Smooth muscle cell of the brain vasculature (primary cell): ENCODE measurements around the gene RAB2B.
A peak's percentile ranks its signal among the peaks of the same experiment; 100 is the strongest.

Source experiments
- DNase-seq: peaks from one replicate; pipeline ENCODE4 v3.0.0-alpha.2; 2012; ENCODE audit warnings: low read depth, low spot score

RAB2B gene

DNA sequence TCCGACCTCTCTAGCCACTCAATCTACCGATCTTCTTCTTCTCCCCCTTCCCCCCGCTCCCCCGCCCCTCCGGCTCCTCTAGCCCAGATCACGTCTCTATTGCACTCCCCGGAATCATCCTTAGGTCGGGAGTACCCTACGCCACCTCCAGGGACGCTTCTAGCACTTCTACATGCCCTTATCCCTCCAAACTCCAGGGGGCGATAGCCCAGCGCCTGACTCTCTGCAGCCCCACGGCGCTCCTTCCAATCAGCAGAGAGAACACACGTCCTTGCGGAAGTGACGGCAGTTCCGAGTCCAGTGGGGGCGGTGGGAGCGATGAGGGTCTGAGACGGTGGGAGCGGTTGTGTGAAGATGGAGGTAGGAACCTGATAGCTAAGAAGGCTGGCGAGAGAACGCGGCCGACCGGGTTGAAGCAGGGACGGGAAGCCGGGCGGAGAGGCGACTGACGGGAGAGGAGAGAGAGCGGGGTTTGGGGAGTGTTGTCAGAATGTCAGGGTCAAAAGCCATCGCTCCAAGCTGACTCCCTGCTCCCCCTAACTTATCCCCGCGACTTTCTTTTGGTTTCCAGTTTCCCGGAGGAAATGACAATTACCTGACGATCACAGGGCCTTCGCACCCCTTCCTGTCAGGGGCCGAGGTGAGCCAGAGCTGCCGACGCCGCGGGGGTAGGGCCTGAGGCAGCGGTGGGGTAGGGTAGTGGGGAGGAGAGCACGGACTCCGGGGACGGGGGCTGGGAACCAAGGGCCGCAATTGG is at the start of gene RAB2B, which contains the start of gene TOX4:
TSS of gene RAB2B (minus strand) at position 35 of the 757 bp plus-strand sequence. CDS start 87 bp downstream, outside the sequence.
TSS of gene TOX4 (plus strand) at position 271 of the 757 bp plus-strand sequence. CDS start at position 355, 84 bp downstream.
- peak; percentile 98 for DNase-seq

DNA sequence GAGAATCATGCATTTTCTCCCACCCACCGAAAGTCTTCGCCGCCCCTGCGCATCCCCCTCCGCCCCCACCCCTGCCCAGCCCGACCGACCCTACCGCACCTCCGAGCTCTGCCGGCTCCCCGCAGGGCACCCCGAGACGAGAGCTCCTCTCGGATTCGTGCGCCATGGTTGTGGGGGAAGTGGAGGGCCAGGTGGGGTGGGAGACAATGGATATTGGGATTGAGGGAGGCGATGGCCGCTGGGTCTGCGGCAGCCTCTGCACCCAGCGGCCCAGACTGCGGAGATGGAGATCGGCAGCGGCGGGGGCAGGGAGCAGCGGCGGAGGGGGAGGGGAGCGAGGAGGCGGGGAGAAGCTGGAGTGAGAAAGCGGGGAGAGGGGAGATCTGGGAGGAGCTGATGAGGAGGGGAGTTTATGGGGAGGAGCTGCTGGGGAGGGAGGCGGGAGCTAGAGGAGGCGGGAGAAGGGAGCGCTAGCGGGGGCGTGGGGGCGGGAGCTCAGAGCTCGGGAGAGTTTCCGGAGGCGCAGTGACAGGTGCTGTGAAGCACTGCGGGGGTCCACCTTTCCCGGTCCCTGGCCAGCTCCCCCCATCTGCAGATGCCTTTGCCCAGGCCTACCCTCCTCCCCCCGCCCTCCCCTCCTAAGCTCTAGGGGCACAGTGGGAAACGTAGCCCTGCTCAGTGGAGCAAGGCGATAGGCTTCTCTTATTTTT is 49.4 kb upstream of the RAB2B start, which contains the start of gene SALL2:
TSS of gene SALL2 (minus strand) at position 385 of the 710 bp plus-strand sequence. CDS start at position 166, 219 bp downstream.
- peak; percentile 28 for DNase-seq

DNA sequence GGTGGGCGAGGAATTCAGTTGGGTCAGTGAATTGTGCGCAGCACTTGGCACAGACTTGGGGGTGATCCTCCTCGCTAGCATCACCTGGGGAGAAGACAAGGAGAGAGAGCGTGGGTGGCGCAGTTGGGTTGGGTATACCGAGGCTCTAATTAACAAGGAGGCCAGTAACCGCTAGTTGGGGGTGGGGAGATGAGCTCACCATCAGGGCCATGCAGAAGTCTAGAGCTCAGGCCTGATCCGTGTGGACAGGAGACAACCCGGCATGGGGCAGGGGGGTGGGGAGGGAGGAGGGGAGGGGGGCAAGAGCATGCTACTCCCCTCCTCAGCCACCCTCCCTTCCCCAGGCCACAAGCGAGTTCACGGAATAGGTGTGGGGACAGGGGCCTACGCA is 48.8 kb upstream of the RAB2B start:
- no peak for DNase-seq

DNA sequence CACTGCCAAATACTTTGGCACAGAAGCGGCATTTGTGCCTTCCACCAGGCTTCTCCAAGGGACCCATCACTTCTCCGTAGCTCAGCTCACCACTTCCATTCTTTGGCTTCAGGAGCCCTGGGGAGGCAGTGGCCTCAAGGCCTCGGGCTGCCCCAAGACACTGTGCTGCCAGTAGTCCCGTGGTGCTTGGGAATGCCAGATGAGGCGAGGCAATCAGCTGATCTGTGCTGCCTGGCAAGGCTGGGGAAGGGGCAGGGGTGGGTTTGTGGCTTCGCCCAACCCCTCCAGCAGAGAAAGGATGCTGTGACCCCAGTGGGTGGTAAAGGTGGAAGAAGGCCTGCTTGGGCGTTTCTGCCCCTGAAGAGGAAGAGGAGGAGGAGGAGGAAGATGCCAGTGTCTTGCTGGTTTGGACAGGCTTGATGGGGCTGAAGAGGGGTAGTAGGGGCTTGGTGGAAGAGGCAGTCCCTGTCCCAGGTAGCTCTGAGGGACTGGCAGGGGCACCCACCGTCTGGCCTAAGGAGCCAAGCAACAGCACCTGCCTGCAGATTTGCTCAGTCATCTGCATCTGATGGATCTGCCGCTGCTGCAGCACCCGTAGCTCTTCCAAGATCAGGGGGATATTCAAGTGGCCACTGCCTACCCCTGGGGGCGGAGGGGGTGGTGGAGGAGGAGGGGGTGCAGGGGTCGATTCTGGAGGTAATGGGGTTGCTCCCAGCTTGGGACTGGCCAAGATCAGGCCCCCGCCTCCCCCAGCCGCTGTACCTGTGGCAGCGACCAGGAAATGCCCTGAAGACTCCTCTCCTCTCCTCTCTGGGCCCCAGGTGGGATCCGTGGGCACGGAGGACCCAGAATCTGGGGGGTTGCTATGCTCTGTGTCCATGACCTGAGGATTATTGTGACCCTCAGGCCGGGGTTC is 48.1 kb upstream of the RAB2B start:
- no peak for DNase-seq

DNA sequence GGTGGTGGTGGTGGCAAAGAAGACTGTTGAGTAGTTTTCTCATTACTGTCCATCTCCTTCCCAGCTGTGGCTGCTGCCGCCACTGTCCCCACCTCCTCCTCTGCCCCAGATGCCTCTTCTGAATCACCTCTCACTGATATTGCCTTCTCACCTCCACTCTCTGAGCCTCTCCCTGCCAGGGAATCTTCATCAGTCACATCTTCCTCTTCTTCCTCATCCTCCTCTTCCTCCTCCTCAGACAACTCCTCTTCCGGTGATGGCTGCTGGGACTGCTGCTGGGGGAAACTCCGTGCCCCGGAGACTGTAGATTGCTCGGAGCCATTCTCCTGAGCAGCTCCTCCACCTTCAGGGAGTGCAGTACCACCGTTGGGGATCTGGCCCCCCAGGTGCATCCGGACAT is 46.4 kb upstream of the RAB2B start:
- DNase-seq, result no peak

DNA sequence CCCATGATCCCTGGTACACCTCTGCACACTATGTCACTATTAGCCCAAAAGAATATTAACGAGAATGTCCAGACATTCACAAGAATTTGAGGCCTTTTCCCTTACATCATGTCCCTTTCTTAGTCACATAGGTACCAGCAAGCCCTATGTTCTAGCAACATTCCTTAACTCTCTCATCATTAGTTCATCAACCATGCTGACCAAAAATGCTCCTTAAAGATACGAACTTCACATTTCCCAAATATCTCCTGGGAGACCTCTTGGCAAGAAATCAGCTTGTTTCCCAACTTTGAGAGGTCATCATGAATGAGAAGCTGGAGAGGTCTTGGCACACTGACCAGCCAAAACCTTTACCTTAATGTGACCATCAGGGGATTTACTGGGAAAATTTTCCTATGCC is 44.7 kb upstream of the RAB2B start:
- DNase-seq, result no peak

DNA sequence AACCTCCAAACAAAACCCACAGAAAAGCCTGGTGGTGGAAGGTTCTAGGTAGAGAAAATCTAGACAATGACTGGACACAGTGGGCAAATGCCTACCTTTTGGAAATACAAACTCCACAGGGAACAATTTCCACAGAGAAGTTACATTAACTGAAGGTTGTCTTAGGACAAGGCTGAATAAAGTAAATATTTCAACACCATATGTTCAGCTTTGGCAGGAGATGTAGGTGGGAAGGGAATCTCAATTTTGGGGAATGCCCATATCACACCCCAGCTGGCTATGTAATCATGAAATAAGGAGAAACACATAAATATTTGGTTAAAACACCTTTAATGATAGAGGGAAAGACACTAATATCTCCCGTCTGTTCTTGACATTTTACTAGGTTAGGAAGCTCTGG is 44.0 kb upstream of the RAB2B start:
- no peak for DNase-seq

DNA sequence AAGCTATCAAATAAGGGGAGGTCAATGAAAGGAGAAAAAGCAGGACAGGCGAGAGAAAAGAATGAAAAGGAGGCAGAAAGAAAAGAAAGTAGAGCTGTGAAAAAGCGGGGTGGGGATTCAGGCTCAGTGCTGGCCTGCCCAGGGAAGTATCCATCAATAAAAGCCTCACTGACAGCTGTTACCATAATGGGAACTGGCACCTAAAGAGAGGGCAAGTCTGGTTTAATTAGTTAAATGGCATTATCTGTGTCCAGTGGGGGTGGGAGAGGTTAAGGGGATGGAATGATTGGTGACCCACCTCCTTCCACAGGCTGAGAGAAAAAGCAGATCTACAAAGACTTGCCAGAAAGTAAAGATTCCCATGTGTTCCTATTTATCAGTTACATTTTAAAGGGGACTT is 42.0 kb upstream of the RAB2B start:
- DNase-seq, result no peak

DNA sequence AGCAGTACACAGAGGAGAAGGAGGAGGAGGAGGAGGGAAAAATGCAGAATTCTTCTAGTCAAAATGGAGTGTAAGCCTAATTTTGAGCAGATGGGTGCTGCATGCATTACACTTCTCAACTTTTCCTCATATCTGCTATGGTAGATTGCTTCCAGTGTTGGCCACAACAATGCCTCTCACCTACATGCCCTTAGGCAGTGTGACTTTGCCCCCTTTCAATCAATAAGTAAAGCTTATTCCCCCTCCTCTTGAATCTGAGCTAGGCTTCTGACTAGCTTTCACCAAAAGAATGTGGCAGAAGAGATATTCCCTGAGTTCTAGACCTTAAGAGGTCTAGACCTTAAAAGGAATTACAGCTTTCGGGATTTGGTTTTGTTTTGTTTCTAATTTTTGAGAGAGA is 37.6 kb upstream of the RAB2B start:
- DNase-seq, result no peak

DNA sequence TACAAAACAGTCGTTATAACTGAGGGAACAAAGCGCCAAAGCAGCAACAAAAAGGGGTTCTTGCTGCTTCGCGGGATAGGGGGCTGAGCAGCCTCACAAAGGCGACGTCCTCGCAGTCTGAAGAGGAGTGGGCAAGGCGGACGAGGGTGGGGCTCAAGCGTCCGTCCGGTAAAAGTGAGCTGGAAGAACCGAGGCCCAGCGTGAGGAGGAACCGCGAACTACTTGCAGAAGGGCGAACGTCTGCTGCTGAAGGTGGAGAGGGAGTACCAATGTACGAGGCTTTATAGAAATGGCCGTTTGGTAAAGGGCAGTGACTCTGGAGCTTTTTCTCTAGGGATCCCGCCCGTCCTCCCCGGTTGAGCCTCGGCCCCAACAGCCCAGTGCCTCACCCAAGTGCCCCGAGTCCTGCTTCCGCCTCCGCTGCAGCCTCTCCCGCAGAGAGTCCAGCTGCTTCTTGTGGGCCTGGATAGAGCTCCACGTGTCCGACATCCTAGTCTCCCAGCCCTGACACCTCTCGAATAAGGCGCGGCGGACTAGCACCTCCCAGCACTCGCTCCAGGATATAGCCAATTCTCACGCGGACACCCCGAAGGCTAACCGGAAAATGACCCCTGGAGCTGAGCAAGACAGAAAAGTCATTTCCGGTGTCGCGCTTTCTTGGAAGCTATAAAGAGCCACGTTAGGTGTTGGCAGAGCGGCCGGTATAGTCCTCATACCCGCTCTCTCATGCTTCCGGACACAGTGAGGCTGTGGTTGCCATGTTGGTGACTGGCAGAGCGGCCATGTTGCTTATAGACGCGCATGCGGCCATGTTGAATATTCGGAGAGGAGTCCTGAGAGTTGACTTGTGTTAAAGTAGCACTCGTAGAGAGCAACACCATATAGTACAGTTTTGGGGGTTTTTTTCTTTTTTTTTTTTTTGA is 34.2 kb upstream of the RAB2B start, which contains the start of gene METTL3:
TSS of gene METTL3 (minus strand) at position 606 of the 923 bp plus-strand sequence. CDS start at position 489, 117 bp downstream.
- DNase-seq, result peak; percentile 97

DNA sequence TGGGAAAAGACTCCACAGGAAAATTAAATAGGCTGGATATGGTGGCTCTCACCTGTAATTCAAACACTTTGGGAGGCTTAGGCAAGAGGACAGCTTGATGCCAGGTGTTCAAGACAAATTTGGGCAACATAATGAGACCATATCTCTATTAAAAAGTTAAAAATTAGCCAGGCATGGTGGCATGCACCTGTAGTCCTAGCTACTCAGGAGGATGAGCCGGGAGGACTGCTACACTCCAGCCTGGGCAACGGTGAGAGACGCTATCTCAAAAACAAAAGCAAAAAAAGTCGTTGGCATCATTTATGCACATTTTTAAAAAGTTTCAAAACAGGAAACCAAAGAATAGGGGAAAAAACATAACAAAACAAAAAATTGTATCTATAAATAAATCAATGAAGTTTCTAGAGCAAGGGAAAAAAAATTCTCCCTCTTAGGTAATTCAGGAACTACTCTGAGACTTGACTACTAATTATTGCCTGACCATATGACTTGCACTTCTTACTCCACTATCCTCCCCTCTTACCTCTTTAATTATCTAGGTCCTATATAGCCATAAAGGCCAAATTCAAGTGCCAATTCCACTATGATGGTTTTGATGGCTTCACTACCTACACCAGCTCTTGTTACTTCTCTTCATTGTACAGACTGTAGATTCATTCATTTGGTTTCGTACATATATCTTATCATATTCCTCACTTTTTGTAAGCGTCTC is 32.8 kb upstream of the RAB2B start:
- DNase-seq, result no peak

DNA sequence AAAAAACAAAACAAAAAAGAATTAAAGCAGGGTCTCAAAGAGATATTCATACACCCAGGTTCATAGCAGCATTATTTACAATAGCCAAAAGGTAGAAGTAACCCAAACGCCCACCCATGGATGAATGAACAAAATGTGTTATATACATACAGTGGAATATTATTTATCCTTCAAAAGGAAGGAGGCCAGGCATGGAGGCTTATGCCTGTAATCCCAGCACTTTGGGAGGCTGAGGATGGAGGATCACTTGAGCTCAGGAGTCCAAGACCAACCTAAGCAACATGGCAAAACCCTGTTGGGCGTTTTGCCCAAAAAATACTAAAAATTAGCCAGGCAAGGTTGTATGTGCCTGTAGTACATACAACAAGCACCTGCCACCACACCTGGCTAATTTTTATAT is 29.8 kb upstream of the RAB2B start:
- no peak for DNase-seq

DNA sequence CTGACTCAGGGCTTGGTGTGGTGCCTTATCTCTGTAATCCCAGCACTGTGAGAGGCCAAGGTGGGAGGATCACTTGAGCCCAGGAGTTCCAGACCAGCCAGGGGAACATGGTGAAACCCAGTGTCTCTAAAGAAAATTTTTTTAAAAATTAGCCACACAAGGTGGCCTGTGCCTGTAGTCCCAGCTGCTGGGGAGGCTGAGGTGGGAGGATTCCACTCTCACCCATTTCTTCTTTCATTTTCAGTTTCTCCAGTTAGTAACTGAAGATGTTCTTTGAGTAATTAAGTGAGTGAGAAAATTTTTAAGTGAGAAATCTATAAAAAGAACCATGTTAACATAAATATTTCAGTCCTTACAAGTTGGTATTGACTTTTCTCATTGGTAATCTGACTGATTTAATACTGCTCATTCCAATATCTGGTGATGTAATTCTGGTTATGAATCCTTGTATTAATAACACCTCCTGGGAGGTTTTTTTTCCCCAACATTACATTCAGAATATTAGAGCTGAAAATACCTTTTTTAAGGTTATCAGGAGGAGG is 28.3 kb upstream of the RAB2B start:
- DNase-seq, result no peak

DNA sequence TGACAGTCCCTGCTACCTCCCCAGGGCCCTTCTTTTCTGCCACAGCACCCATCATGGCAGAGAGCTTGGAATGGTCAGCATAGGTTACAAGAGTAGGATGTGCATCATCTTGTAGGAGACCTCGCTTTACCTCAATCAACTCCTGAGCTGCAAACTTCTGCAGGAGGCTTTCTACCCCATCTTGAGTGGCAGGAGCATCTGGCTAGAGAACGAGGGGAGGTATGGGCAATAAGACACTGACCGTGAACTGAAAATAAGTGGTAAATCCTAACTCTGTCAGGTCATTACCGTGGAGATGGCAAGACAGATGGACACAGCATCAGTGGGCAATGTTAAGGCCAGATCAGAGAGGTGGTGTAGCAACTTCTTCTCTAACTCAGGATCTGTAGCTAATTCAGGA is 26.6 kb upstream of the RAB2B start:
- no peak for DNase-seq

DNA sequence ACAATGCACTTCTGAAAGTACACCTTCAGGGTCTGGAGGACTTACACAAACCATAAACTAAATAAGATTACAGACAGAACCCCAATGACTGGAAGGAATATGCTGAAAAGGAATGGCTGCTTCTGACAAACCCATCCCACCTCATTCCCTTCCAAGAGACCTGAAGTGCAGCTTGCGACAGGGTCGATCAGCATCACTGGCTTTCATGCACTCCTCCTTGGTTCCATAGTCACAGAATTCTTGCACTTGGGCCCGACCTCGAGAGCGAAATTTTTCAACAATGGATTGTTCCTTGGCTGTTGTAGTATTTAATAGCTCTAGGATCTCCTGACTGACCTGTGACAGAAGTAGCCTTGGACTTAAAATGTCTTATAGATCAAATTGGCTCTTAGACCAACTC is 24.8 kb upstream of the RAB2B start:
- no peak for DNase-seq

DNA sequence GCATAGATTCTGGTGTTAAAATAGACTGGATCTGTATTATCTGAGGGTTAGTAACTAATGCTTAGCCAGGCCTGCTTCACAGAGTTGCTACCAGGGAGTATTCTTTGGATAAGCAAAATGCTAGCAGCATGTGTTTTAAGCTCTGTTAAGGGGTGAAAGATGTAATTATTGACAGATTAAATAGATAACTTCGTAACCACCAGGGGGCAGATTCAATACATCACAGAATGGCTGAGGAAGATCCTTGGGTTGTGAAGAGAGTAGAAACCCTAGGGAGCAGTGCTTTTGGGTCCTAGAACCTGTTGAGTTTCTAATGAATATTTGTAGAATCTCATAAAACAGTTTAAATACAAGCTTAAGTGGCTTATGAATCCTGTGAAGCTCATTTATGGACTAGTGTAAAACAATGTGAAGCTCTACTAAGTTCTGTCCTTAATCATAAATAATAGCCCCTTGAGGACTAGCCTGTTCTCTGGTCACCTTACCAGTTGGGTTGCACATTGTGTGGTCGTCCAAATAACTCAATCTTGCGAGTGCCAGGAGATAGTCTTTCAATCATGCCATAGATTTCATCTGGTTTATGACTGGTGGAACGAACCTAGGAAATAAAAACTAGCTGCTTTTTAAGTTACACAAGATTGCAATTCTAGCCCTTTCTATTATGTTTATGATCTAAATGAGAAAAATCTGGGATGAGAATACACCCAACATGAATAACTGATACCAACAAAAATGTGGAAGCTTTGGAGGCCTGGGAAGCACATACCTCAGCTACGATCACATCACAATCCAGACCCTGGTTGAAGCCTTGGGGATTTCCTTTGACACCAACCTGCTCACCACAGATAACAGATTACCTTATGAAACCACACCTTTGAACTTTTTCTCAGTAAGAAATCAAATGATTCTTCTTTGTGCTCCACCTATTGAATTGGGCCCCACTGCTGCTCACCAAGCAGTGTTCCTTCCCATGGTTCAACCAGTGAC is 22.1 kb upstream of the RAB2B start:
- peak; percentile 10 for DNase-seq

DNA sequence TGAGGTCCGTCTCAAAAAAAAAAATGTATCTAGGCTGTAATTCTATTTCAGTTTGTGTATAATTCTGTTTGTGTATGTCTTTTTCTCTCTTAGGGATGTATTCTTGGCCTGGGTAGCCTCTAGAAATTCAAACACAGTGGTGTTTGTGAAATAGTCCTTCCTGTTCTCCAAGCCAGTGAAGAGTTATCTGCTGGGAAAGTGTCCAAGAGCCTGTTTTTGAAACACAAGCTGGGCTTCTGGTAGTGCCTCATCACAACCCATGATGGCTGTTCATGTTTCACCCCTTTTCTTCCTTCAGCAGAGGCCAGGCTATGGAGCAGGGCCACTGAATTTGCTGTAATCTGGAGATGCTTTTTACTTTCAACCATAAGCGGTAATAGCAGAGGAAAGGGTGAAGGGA is 19.7 kb upstream of the RAB2B start:
- no peak for DNase-seq
